Measurements from ENCODE around the gene PTH1R.
A peak's percentile ranks its signal among the peaks of the same experiment; 100 is the strongest.

The PTH1R gene

GRCh38 chr3:46884427-46884826 lies 6.9 kb downstream of the PTH1R start:
- DNase-seq: no peak

GRCh38 chr3:46884929-46885328 lies 7.4 kb downstream of the PTH1R start:
- DNase-seq: no peak

- DNase-seq: no peak
Observed at GRCh38 chr3:46885612-46886011, 8.1 kb downstream of the PTH1R start.

- peak; percentile 82 for DNase-seq
Observed at GRCh38 chr3:46887980-46888494, 10.5 kb downstream of the PTH1R start.

- DNase-seq: no peak
Observed at GRCh38 chr3:46888705-46889104, 11.2 kb downstream of the PTH1R start.

- DNase-seq: peak; percentile 1
Observed at GRCh38 chr3:46889381-46890110, 12.0 kb downstream of the PTH1R start.

GRCh38 chr3:46890132-46890531 lies 12.6 kb downstream of the PTH1R start:
- DNase-seq: no peak

- DNase-seq: no peak
Observed at GRCh38 chr3:46891132-46891531, 13.6 kb downstream of the PTH1R start.

- peak; percentile 83 for DNase-seq
Observed at GRCh38 chr3:46892285-46893145, 15.0 kb downstream of the PTH1R start.

GRCh38 chr3:46893146-46893748 lies 15.7 kb downstream of the PTH1R start:
- no peak for DNase-seq

- DNase-seq: no peak
Observed at GRCh38 chr3:46893763-46894162, 16.2 kb downstream of the PTH1R start.

GRCh38 chr3:46894256-46894655 lies 16.7 kb downstream of the PTH1R start:
- no peak for DNase-seq

- DNase-seq: peak; percentile 60
Observed at GRCh38 chr3:46895204-46895660, 17.7 kb downstream of the PTH1R start.

- no peak for DNase-seq
Observed at GRCh38 chr3:46895761-46896160, 18.2 kb downstream of the PTH1R start.

GRCh38 chr3:46896386-46896785 lies 18.9 kb downstream of the PTH1R start:
- DNase-seq: no peak

- no peak for DNase-seq
Observed at GRCh38 chr3:46897031-46897430, 19.5 kb downstream of the PTH1R start.

- no peak for DNase-seq
Observed at GRCh38 chr3:46897829-46898320, 20.4 kb downstream of the PTH1R start.

GRCh38 chr3:46898321-46899150 lies 21.0 kb downstream of the PTH1R start:
- DNase-seq: peak; percentile 24

GRCh38 chr3:46899151-46900006 lies 21.9 kb downstream of the PTH1R start:
- DNase-seq: no peak

- peak; percentile 78 for DNase-seq
Observed at GRCh38 chr3:46900007-46900292, 22.4 kb downstream of the PTH1R start.

GRCh38 chr3:46900356-46900755 lies 22.8 kb downstream of the PTH1R start:
- DNase-seq: no peak

GRCh38 chr3:46901061-46901460 lies 23.5 kb downstream of the PTH1R start:
- no peak for DNase-seq
